ENCODE results near the gene ZSCAN21.
"Not testable (repeated sequence)": the region's sequence is repeated elsewhere in the genome, so short reads cannot be mapped to it uniquely, and the experiment has no call there.

ZSCAN21 gene

DNA sequence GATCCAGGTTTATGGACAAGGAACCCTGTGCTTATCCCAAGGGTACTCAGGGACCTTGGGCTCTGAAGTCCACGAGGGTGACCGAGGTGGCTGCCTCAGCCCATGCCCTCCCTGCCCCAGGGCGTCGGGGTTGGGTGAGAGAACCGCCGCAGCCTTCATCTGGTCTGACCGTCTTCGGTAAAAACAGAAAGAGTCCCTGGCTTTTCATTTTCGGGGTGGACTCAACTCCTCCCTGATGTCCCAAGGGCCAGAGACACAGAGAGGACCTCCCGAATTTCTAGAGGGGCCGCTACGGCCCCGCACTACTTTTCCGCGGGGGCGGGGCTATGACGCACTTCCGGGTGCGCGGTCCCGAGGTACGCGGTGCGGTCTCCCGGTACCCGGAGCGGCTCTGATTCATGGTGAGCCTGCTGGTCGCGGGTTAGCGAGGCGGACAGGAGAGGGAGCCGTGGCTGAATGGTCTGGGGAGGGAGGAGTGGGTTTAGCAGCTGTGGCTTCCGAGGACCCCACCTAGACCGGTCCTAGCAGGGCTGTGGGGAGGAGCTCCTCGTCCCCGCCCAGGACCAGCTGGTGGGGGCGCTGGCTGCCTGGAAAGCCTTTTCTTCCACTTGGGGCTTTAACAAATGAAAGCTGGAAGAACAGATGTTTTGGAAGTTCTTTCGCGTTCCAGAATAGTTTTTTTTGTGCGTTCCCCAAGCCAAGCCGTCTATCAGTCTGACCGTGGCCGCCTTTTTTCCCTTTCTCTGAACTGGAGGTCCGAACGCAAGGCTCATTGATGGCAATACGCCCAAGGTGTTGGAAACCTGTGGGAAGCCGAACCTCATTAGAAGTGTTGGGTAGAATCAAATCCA lies at the start of gene ZSCAN21:
ZSCAN21 (plus strand) TSS at position 334 of the 851 bp plus-strand sequence. CDS start 7,233 bp downstream, outside the sequence.
- in situ Hi-C loops (cut with MboI; ENCODE audit: low sequenced_read_pairs): no loop called here

DNA sequence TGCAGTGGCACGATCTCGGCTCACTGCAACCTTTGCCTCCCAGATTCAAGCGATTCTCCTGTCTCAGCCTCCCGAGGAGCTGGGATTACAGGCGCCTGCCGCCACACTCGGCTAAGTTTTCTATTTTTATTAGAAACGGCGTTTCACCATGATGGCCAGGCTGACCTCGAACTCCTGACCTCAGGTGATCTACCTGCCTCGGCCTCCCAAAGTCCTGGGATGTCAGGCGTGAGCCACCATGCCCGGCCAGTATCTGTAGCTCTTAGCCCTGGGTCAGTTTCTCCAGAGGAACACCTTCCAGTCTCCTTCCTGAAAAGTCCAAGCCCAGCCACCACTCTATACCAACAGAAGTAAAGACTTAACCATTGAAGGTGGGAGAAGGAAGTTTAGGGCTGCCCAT lies 49.3 kb upstream of the ZSCAN21 start:
- in situ Hi-C loops (cut with MboI; ENCODE audit: low sequenced_read_pairs): no loop called here

DNA sequence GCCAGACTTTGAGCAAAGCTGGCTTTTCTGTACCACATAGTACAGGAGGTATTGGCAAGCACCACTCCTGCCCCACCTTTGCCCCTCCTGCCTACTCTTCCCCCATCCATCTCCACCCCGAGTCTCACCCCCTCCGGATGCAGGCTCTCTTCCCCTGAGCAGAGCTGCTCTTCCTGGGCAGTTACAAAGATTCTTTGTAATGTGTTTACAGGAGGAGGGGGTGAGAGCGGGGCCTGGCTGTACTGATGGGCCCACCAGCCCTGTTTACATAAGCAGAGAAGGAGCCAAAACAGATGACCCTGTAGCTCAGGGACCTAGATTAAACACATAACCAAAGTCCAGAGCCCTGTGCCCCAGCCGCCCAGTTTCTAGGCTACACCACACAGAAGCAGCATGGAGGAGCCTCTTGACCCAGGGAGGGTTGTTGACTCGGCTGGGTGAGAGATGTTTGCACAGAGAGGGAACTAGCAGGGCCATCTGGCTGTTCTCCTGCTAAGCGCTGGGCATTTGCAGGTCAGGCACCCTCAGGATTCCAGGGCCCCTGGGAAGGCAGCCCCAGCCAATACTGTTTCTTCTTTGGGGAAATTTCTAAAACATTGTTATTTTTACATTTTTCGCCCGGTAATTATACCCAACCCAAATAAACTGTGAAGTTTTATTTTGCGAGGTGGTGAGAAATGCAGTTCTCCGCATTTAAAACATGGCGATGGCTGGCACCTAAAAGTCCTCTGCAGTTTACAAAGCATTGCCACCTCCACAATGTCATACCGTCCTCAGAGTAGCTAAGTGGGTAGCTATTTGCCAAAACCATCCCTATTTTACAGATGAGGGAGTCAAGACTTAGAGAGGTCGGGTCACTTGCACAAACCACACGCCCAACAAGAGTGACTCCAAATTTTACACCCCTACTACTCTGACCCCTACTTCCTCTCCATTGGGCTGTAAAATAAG lies 45.6 kb upstream of the ZSCAN21 start:
- in situ Hi-C loops (cut with MboI; ENCODE audit: low sequenced_read_pairs): no loop called here

DNA sequence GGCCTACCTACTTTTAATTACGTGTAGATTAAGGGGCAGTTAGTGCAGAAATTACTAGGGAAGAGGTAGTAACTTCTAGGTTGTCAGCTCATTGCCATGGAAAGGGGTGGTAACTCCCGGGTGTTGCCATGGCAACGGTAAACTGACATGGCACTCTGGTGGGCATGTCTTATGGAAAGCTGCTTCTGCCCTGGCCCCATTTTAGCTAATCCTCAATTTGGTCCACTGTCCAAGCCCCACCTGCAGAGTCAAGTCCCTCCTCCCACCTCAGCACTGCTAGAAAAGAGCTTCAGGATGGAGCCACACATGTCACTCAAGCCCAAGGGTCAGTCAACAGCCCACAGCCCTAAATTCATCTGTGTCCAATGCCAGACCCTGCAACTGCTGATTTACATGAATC lies 41.7 kb upstream of the ZSCAN21 start:
- in situ Hi-C loops (cut with MboI; ENCODE audit: low sequenced_read_pairs): no loop called here

DNA sequence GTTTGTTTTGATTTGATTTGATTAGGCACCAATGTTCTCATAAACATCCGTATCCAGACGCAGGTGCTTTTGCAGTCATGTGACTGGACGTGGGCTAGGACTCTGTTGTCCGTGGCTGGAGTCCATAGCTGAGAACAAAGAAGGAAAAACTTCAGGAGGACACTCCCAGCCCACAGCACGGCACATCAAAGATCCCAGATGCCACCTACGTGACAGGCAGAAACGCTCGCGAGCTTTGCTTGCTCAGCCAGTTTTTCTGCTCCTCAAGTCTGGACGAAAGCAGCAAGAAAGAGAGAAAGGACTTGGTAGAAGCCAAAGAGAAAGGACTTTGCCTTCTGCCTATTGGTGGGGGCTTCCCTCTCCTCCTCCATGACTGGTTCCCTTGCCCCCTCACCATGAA lies 41.0 kb upstream of the ZSCAN21 start:
- in situ Hi-C loops (cut with MboI; ENCODE audit: low sequenced_read_pairs): no loop called here

DNA sequence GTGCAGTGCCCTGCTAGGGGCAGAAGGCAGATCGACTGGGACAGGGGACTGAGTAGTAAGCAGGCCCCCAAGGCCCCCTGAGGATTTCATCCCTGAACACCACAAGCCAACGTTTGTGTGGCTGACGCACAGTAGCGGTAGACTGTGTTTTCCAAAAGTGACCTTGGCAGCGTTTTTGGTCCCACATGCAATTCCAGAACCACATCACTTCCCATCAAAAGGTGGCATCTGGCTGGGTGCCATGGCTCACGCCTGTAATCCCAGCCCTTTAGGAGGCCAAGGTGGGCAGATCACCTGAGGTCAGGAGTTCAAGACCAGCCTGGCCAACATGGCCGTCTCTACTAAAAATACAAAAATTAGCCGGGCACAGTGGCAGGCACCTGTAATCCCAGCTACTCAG lies 39.6 kb upstream of the ZSCAN21 start:
- in situ Hi-C loops (cut with MboI; ENCODE audit: low sequenced_read_pairs): not testable (repeated sequence)

DNA sequence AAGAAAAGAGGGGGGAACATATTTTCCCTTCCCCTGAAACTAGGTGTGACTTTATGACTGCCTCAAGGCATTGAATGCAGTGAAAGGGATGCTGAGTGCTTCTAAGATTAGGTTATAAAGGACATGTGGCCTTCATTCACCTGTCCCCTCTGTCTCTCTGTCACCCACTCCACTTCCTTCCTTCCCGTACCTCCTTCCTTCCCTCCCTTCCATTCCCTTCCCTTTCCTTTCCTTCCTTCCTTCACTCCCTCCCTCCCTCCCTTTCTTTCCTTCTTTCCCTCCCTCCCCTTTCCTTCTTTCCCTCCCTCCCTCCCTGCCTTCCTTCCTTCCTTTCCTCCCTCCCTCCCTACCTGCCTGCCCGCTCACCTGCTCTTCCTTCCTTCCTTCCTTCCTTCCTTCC lies 38.7 kb upstream of the ZSCAN21 start:
- in situ Hi-C loops (cut with MboI; ENCODE audit: low sequenced_read_pairs): no loop called here

DNA sequence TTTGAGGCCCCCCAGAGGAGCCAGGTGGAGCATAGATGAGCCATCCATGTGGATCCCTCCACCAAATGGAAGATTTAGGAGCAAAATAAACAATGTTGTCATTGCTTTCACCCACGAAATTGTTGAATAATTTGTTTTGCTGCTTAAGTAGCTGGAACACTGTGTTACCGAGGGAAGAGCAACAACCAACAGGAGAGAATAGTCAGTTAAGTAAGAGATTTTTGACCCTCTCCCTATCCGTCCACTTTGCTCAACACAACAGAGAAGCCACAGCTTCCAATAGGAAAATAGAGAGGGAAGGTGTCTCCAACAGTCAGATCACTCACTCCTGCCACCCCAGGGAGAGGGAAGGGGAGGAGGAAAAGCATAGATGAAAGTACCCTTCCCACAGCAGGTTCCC lies 38.1 kb upstream of the ZSCAN21 start:
- in situ Hi-C loops (cut with MboI; ENCODE audit: low sequenced_read_pairs): no loop called here

DNA sequence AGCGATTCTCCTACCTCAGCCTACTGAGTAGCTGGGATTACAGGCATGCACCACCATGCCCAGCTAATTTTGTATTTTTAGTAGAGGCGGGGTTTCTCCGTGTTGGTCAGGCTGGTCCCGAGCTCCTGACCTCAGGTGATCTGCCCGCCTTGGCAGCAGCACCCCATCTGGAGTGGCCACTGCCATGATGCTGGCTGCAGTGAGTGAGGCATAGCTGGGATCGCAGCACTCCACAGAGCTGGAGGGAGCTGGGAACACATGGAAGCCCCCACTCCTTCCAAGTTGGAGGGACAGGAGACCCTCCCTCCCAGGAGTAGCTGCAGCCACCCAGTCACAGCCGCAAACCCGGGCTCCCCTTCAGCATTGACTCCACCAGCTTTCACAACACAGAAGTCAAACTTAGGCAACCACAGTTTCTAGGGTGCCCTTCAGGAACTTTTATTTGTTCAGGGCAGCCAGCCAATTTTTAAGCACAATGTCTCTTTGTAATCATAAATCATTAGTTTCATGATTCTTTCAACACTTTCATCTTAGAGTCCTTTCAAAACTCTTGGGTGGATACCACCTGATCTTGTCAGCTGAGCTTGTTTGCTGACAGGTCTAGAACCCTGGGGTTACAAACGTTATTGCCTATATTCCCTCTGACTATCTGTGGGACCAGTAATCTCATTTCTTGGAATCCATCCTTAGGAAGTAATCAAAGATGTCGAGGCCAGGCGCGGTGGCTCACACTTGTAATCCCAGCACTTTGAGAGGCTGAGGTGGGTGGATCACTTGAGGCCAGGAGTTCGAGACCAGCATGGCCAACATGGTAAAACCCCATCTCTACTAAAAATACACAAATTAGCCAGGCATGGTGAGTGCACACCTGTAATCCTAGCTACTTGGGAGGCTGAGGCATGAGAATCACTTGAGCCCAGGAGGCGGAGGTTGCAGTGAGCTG lies 36.9 kb upstream of the ZSCAN21 start:
- in situ Hi-C loops (cut with MboI; ENCODE audit: low sequenced_read_pairs): not testable (repeated sequence)

DNA sequence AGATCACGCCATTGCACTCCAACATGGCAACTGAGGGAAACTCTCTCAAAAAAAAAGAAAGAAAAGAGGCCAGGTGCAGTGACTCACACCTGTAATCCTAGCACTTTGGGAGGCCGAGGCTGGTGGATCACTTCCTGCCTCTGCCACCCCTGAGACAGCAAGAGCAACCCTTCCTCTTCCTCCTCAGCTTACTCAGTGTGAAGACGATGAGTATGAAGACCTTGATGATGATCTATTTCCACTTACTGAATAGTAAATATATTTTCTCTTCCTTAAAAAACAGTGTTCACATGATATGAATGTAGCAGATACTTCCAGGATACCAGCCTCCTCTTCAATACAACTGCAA lies 36.3 kb upstream of the ZSCAN21 start:
- in situ Hi-C loops (cut with MboI; ENCODE audit: low sequenced_read_pairs): no loop called here

DNA sequence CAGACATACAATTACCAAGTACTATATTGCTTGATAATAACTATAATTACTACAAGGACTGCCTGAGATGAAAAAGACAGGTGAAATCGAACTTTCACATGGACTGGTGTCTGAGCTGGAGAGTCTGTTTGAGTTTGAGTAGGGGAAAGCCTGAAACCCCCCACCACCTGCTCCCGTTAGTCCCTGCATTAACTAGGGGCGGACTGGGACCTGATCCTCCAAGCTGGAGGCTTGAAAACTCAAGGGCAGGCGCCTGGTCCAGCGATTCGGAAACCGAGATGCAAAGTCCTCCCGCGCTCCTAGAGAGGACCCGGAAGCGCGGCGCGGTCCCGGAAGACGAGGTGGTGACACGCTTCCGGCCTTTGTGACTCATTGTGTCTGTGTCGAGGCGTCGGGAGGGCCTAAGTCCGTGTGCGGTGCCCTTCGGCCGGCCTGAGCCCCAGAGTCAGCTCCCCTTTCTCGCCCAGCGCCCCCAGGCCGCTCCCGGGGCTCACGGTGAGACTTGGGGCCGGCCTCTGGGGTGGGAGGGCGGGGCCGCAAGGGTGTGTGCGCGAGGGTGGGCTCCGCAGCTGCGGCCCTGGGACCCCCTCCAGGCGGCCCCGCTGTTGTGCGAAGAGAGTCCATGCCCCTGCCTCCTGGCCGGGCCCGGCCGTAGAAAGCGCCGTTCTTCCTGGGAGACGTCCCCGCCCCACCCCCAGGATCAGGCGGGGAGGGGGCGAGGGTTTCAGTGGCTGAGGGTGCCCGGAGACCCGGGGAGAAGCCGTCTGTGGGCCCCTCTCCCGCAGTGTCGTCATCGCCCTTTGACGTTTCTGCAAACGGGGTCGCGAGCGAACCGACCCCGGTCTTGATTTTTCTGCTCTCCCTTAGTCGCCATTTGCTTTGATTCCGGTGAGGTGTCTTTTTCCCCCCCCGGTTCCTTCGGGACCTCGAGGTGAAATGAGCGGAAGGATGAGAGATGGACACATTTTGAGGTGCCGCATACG lies 34.1 kb upstream of the ZSCAN21 start, which contains the start of gene ZKSCAN1:
ZKSCAN1 (plus strand) TSS at position 365 of the 983 bp plus-strand sequence. CDS start 7,911 bp downstream, outside the sequence.
- in situ Hi-C loops (cut with MboI; ENCODE audit: low sequenced_read_pairs): no loop called here

DNA sequence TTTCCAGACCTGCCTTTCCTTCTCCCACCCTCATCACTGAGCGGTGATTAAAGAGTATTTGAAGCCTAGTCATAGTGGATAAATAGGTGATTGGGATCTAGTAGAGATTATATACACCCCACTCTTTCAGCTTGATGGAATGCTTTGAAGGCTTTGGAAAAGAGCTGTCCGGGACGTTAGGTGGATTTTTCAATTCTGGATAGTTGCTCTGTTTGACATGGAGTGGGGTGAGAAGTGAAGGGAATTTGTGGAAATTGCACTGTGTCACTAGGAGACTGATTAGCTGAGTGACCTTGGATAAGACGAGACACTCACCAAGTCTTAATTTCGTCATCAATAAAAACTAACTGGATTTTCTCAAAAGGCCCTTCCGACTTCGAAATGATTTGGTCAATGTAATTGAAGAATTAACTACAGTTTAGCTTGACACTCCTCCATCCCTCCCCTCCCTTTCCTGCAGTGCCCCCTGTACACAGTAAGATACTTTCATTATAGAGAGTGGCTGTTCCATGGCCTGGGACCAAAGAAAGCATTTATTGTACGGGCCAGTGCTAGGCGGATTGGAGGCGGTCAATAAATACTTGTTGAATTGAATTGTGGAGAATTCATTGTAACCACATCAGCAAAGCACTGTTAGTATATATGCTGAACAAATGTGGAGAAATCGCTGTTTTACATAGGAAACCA lies 33.2 kb upstream of the ZSCAN21 start:
- in situ Hi-C loops (cut with MboI; ENCODE audit: low sequenced_read_pairs): no loop called here

DNA sequence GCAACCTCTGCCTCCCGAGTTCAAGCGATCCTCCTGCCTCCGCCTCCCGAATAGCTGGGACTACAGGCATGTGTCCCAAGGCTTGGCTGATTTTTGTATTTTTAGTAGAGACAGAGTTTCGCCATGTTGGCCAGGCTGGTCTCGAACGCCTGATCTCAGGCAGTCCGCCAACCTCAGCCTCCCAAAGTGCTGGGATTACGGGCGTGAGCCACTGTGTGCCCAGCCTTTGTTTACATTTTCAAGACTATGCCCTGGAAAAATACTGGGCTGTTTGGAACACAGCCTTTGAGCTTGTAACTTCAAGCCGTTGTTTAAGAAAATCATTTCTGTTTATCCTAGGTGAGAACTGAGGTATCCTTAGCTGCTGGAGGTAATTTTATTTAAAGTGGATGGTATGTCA lies 32.3 kb upstream of the ZSCAN21 start:
- in situ Hi-C loops (cut with MboI; ENCODE audit: low sequenced_read_pairs): no loop called here

DNA sequence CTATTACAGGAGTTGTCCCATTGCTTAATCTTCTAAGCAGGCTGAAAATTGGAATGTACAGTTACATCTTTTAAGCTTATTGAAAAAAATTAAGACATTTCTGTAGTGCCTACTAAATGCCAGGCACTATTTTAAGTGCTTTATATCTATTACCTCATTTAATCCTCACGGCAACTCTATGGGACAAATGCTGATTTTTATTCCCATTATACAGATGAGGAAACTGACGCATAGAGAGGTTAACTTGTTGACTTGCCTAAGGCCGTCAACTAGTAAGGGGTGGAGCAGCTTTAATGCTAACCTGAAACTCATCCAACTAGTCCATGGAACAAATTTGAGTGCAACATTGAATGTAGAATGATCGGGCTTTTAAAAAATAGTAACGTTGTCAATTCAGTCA lies 31.7 kb upstream of the ZSCAN21 start:
- in situ Hi-C loops (cut with MboI; ENCODE audit: low sequenced_read_pairs): no loop called here

DNA sequence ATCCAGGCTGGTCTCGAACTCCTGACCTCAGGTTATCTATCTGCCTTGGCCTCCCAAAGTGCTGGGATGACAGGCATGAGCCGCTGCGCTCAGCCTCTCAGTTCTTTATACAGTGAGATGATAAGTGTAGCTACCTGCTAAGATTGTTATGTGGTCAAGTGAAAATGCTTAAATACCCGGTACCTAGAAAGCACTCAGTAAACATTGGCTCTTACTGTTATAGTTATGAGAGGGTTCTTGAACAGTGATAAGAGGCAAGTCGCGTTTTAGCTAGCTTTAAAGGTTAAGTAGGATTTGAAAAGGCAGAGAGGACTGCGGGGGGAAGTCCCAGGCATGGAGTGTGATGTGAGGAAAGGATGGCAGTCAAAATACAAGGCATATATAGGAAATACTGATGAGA lies 29.7 kb upstream of the ZSCAN21 start:
- in situ Hi-C loops (cut with MboI; ENCODE audit: low sequenced_read_pairs): no loop called here

DNA sequence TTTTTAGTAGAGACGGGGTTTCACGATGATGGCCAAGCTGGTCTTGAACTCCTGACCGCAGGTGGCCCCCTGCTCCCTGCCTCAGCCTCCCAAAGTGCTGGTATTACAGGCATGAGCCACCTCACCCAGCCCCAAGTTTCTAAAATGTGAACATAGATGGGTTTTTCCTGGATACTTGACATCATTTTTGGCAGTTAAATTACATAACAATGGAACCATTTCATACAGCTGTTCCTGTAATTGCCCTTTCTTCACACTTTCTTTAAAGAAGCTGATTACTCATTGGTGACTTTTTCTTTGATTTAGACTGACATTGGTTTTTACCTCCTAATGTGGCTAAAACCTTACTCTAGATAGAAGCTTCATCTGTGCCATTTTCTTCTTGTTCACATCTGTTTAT lies 28.3 kb upstream of the ZSCAN21 start:
- in situ Hi-C loops (cut with MboI; ENCODE audit: low sequenced_read_pairs): no loop called here

DNA sequence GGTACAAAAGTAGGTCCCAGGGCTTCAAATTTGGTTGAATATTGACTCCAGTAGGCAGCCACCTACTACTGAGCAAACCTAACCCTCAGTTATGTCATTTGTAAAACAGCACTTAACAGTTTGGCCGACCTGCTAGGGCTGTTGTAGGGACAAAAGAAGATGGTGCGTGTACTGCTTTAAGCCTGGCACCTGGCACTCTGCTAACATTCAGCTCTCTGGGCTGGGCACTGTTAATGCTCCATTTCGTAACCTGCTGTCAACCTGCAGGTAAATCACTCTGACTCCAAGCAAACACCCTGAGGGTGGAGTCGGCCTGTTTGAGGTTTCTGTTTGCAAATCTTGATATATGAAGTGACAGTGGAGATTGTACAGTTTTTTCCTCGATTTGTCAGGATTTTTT lies 27.0 kb upstream of the ZSCAN21 start:
- in situ Hi-C loops (cut with MboI; ENCODE audit: low sequenced_read_pairs): no loop called here

DNA sequence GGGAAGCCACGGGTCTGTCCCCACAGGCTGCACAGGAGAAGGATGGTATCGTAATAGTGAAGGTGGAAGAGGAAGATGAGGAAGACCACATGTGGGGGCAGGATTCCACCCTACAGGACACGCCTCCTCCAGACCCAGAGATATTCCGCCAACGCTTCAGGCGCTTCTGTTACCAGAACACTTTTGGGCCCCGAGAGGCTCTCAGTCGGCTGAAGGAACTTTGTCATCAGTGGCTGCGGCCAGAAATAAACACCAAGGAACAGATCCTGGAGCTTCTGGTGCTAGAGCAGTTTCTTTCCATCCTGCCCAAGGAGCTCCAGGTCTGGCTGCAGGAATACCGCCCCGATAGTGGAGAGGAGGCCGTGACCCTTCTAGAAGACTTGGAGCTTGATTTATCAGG lies 26.0 kb upstream of the ZSCAN21 start:
- in situ Hi-C loops (cut with MboI; ENCODE audit: low sequenced_read_pairs): no loop called here
